H1 (cell line): ENCODE data around the gene ZNF506. TPM values are rescaled to one million over a fixed set of nuclear protein-coding genes. Genes with fewer than 3 reads are reported as not detected.

Experiments
- ATF2 ChIP-seq: IDR thresholded peaks from 2 replicates; pipeline ENCODE4 v1.6.1; 2012; ENCODE audit warnings: low read length, inconsistent platforms
- CHD2 ChIP-seq: IDR thresholded peaks from 2 replicates; pipeline ENCODE4 v1.6.1; 2012; ENCODE audit warnings: low read length, improper control_type of control experiment
- CREB1 ChIP-seq: IDR thresholded peaks from 2 replicates; pipeline ENCODE4 v1.6.1; 2012; ENCODE audit warnings: inconsistent platforms
- EP300 ChIP-seq, 2 experiments: IDR thresholded peaks; 1 replicate in 1 of 2; 2 replicates in 1 of 2; pipeline ENCODE4 v1.6.1; 2011 to 2012; ENCODE audit warnings: low read depth in 2 of 2, low read length in 2 of 2, mild to moderate bottlenecking in 2 of 2, borderline replicate concordance in 1 of 2, inconsistent platforms in 1 of 2, moderate library complexity in 1 of 2
- FOSL1 ChIP-seq: IDR thresholded peaks from 2 replicates; pipeline ENCODE4 v1.6.1; 2011; ENCODE audit warnings: mild to moderate bottlenecking, low read depth, low read length, moderate library complexity; ENCODE audit not compliant: insufficient read depth
- HDAC6 ChIP-seq: IDR thresholded peaks from one replicate; pipeline ENCODE4 v1.7.1; 2012; ENCODE audit warnings: low read depth, mild to moderate bottlenecking, inconsistent platforms, low read length, moderate library complexity
- JUN ChIP-seq: IDR thresholded peaks from 2 replicates; pipeline ENCODE4 v1.6.1; 2011; ENCODE audit warnings: low read depth, mild to moderate bottlenecking, improper control_type of control experiment, low read length
- MAX ChIP-seq: IDR thresholded peaks from 2 replicates; pipeline ENCODE4 v1.6.1; 2012; ENCODE audit warnings: inconsistent platforms
- NANOG ChIP-seq: IDR thresholded peaks from 2 replicates; pipeline ENCODE4 v1.6.1; 2011; ENCODE audit warnings: low read length, low read depth, mild to moderate bottlenecking, inconsistent platforms; ENCODE audit not compliant: insufficient read depth, poor library complexity, severe bottlenecking
- NRF1 ChIP-seq: IDR thresholded peaks from 2 replicates; pipeline ENCODE4 v1.6.1; 2011; ENCODE audit warnings: mild to moderate bottlenecking, low read depth, low read length, improper control_type of control experiment
- RBBP5 ChIP-seq: IDR thresholded peaks from 2 replicates; pipeline ENCODE4 v1.7.1; 2012; ENCODE audit warnings: low read depth, mild to moderate bottlenecking, inconsistent platforms, low read length, moderate library complexity, borderline replicate concordance
- SIN3A ChIP-seq, 2 experiments: IDR thresholded peaks in 1 of 2; conservative IDR thresholded peaks in 1 of 2; 2 replicates each; pipeline ENCODE4 v1.6.1; 2011 to 2012; ENCODE audit warnings: low read length in 2 of 2, improper control_type of control experiment in 1 of 2, low read depth in 1 of 2, mild to moderate bottlenecking in 1 of 2
- SIRT6 ChIP-seq: IDR thresholded peaks from one replicate; pipeline ENCODE4 v1.7.1; 2012; ENCODE audit warnings: low read length, inconsistent platforms
- SUZ12 ChIP-seq: fragments of 200-600 bp; sonication (generic); IDR thresholded peaks from 2 replicates; pipeline ENCODE4 v1.6.1; 2012; ENCODE audit warnings: mild to moderate bottlenecking, inconsistent platforms, low read length, moderate library complexity, mixed read lengths
- TAF1 ChIP-seq: IDR thresholded peaks from 2 replicates; pipeline ENCODE4 v1.6.1; 2011; ENCODE audit warnings: mild to moderate bottlenecking, low read depth, low read length
- TBP ChIP-seq: IDR thresholded peaks from 2 replicates; pipeline ENCODE4 v1.6.1; 2011; ENCODE audit warnings: low read depth, low read length, improper control_type of control experiment
- USF2 ChIP-seq: IDR thresholded peaks from 2 replicates; pipeline ENCODE4 v1.6.1; 2011; ENCODE audit warnings: low read length, improper control_type of control experiment
- polyA plus RNA-seq, 7 experiments: library from polyadenylated mRNA; depleted of rRNA in 3 of 7; stranded (reverse) in 5 of 7; unstranded in 2 of 7; fragments of >200 nt in 5 of 7; fragments of 200-250 nt in 2 of 7; gene quantifications; 1 replicate in 5 of 7; 2 replicates in 1 of 7; 4 replicates in 1 of 7; pipeline versions ENCODE4 v1.2.1 to v1.2.3, GENCODE V29; 2011 to 2013; ENCODE audit warnings: missing spikeins in 2 of 7, mixed read lengths in 2 of 7
- total RNA-seq: library from RNA; stranded (reverse); fragmentation: NEBNext Ultra II Directional; extraction: Animal tissue kit (Norgen Biotek cat#: 25700); gene quantifications from 2 replicates; pipeline ENCODE4 v1.2.1, GENCODE V29; 2021

ZNF506 gene
- total and polyA plus RNA-seq, 2 of the 8 experiments (the other 6 are each of a cell fraction or from before 2014, with no cell fraction given), result 4.5 to 8.3 TPM

- TF ChIP-seq USF2 (no peak), CREB1 (peak; percentile 86), MAX (no peak), TBP (peak; percentile 79), FOSL1 (no peak), HDAC6 (no peak), NRF1 (no peak), NANOG (no peak), ATF2 (no peak), EP300 (IDR thresholded peaks at IDR 0.05; ENCODE audit: borderline replicate concordance in 1 of 2, low read depth in 2 of 2, low read length in 2 of 2) (no peak), CHD2 (peak; percentile 72), JUN (no peak), SIRT6 (no peak), RBBP5 (0 out of 2 replicates have a peak, but pooled peaks have one; percentile 69), TAF1 (peak; percentile 88), SUZ12 (no peak), SIN3A (conservative IDR thresholded peaks at IDR 0.05 in 1 of 2, IDR thresholded peaks at IDR 0.05 in 1 of 2; ENCODE audit: low read depth in 1 of 2, low read length in 2 of 2) (peak; percentile 69 to 76; a peak in 3 of 4 replicates)
Observed at GRCh38 chr19:19821366-19821951, at the start of gene ZNF506 (continued).
